GM23248 (cell line): ENCODE results near the gene SLC9A9.

Experiments
- EZH2 ChIP-seq: fragments of 200-600 bp; sonication (generic); IDR thresholded peaks from 2 replicates; pipeline ENCODE4 v1.6.1; 2018; ENCODE audit warnings: antibody characterized with exemption, mild to moderate bottlenecking; ENCODE audit not compliant: insufficient read depth, poor library complexity, severe bottlenecking
- EZH2phosphoT487 ChIP-seq: fragments of 200-600 bp; sonication (generic); IDR thresholded peaks from 2 replicates; pipeline ENCODE4 v1.6.1; 2018; ENCODE audit warnings: antibody characterized with exemption, moderate library complexity, mild to moderate bottlenecking, low read depth; ENCODE audit not compliant: insufficient read depth

DNA sequence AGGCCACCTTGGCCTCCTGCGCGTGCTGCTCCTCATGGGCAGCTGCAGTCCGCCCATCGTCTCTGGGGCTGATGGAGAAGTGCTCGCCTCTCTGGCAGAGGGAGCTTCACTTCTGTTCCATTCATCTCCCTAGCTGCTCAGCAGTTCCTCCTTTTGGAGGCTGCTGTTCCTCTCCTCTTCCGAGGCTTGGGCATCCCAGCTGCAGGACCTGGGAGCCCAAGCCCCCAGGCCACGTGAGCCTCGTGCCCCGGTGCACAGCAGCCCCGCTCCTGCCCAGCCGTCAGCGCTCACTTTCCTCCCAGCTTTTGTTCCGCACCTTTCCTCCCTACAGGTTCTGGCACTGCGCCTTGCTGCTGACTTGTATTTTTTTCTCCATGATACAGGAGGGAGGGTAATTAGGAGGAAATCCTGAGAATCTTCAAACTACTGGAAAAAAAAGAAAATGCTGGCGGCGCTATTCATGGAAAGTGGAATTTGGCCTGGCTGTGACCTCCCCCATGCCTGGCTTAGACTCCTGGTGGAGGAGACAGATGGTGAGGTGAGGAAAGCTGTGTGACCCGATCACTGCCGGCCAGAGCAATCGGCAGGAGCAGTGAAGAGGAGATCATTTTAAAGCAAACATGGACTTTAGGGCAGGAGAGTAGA lies 518.6 kb downstream of the SLC9A9 start:
- TF ChIP-seq EZH2phosphoT487 (no peak), EZH2 (no peak)
